Heart left ventricle (tissue), 16 donors: ENCODE data around the gene SEC14L6. TPM values are rescaled to one million over a fixed set of nuclear protein-coding genes. Genes with fewer than 3 reads are reported as not detected.
"Not testable (repeated sequence)": the region's sequence is repeated elsewhere in the genome, so short reads cannot be mapped to it uniquely, and the experiment has no call there.

Experiments
- ATAC-seq, 4 donors: fragments of 200-7000 bp; cut with Tn5 transposase; one replicate each; pipeline ENCODE4 v1.9.1; 2020 to 2022; ENCODE audit warnings: moderate library complexity in 4 of 4, mild to moderate bottlenecking in 3 of 4, moderate number of reproducible peaks in 1 of 4
- DNase-seq, 5 donors: peaks; one replicate each; pipeline ENCODE4 v3.0.0-alpha.2; 2020
- H3K27ac ChIP-seq, 12 donors: fragments of 200-600 bp; sonication (generic) in 4 of 12; one replicate each; pipeline versions ENCODE4 v1.5.0 to v1.8.0; 2016 to 2022; ENCODE audit warnings: mild to moderate bottlenecking in 2 of 12
- H3K27me3 ChIP-seq, 9 donors: fragments of 200-600 bp; sonication (generic) in 2 of 9; one replicate each; pipeline versions ENCODE4 v1.5.1 to v1.8.0; 2016 to 2022; ENCODE audit warnings: mild to moderate bottlenecking in 3 of 9
- H3K36me3 ChIP-seq, 9 donors: fragments of 200-600 bp; sonication (generic) in 2 of 9; one replicate each; pipeline versions ENCODE4 v1.5.0 to v1.8.0; 2018 to 2022; ENCODE audit warnings: mild to moderate bottlenecking in 2 of 9
- H3K4me1 ChIP-seq, 12 donors: fragments of 200-600 bp; sonication (generic) in 4 of 12; one replicate each; pipeline versions ENCODE4 v1.5.0 to v1.8.0; 2016 to 2022; ENCODE audit warnings: mild to moderate bottlenecking in 3 of 12
- H3K4me3 ChIP-seq, 12 donors: fragments of 200-600 bp; sonication (generic) in 4 of 12; one replicate each; pipeline versions ENCODE4 v1.5.0 to v1.8.0; 2017 to 2022; ENCODE audit warnings: mild to moderate bottlenecking in 9 of 12, moderate library complexity in 4 of 12
- H3K9me3 ChIP-seq, 12 donors: fragments of 200-600 bp; sonication (generic) in 4 of 12; one replicate each; pipeline versions ENCODE4 v1.5.0 to v1.8.0; 2016 to 2022; ENCODE audit warnings: mild to moderate bottlenecking in 1 of 12
- CTCF ChIP-seq, 12 donors: fragments of 200-600 bp; sonication (generic) in 4 of 12; IDR thresholded peaks; one replicate each; pipeline versions ENCODE4 v1.5.0 to v1.8.0; 2018 to 2022; ENCODE audit warnings: antibody characterized with exemption in 12 of 12, mild to moderate bottlenecking in 5 of 12
- POLR2A ChIP-seq, 2 donors: fragments of 450-650 bp; IDR thresholded peaks; one replicate each; pipeline ENCODE4 v1.6.1; 2017; ENCODE audit warnings: antibody characterized with exemption in 2 of 2, mild to moderate bottlenecking in 2 of 2, moderate library complexity in 2 of 2
- WGBS, 4 donors: extraction: QIAGEN DNeasy Blood & Tissue Kit in 2 of 4; methylation state at CpG; one replicate each; pipeline versions ENCODE4 v1.1.5 to v1.1.7; 2013 to 2018; 5-methylcytosine and 5-hydroxymethylcytosine counted together
- intact Hi-C, 10 donors: fragments of 100-400 bp; cut with DNase I; formaldehyde crosslinking; loops; one replicate each; pipeline versions ENCODE4 v1.11.1 to v1.14.2; 2022
- polyA plus RNA-seq, 2 donors: library from polyadenylated mRNA; stranded (reverse); fragments of 200-250 nt; gene quantifications; one replicate each; pipeline ENCODE4 v1.2.3, GENCODE V29; 2013
- total RNA-seq, 9 donors: library from RNA; depleted of rRNA in 2 of 9; stranded (reverse); fragments of >200 nt in 2 of 9; fragmentation: NEBNext Ultra II Directional in 3 of 9; extraction: Animal tissue kit (Norgen Biotek cat#: 25700) in 3 of 9; gene quantifications; one replicate each; pipeline versions ENCODE4 v1.1.0 to v1.2.4, GENCODE V29; 2016 to 2023
- donor health status: ischemic (EF 13 %, LVEDD 7.1; RV severe dilation, severe dysfunction).
- donor health status: healthy with polysubstance abuse.
- donor health status: DM: no; HTN: yes; CAD: no.
- donor health status: DM: no; HTN: no; CAD: no.
- donor health status: ischemic (EF 25% LVEDD 6.9; RV normal size, moderate dysfunction).
- donor health status: ischemic (EF 25% LVEDD 5.7; RV mildly dilated, moderate dysfunction).
- donor health status: healthy.
- donor health status: DM: yes; HTN: yes; CAD: no.
- donor health status: ischemic (EF 35%, LVEDD 5.7; RV mildly dilated, moderate dysfunction).
- donor health status: nonischemic (EF 11% LVEDD 7.7; RV severe dilation, severe dysfunction).
- donor health status: DM: yes; HTN: yes; CAD: no.
- donor health status: PGD.
- donor health status: ischemic (EF 29% LVEDD 5.4; RV normal size, mild dysfunction).
- donor health status: nonischemic (EF 23%, LVEDD 6.1; RV moderate dilation, normal function).

SEC14L6 gene
- total and polyA plus RNA-seq, 11 donors = 0.03 to 2.8 (median 0.16) TPM; not detected in 8

- Histone ChIP-seq H3K9me3 (no peaks in the 10 kb centered on the region), H3K27ac (no peak overlapping the region), H3K27me3 (peaks cover 0 to 5% (median 0%) of the 10 kb centered on the region in 9 donors), H3K4me1 (no peaks in the 10 kb centered on the region), H3K4me3 (no peak overlapping the region), H3K36me3 (no peaks in the 10 kb centered on the region)
- TF ChIP-seq POLR2A (IDR thresholded peaks at IDR 0.05) (no peak), CTCF (IDR thresholded peaks at IDR 0.05) (no peak)
- DNase-seq = no peak
- intact Hi-C loops = no loop called here
- no peak for ATAC-seq
- 38 to 80% (median 41%) methylated on average over 1 of the region's 1 CpG for WGBS, 4 donors
Measured at GRCh38 chr22:30552719-30553118, 6.2 kb upstream of the SEC14L6 start.

GRCh38 chr22:30551813-30552212 is 5.3 kb upstream of the SEC14L6 start:
- H3K4me1 ChIP-seq, intact Hi-C loops, H3K9me3 ChIP-seq, H3K27ac ChIP-seq, H3K36me3 ChIP-seq, H3K4me3 ChIP-seq, H3K27me3 ChIP-seq, ATAC-seq: not testable (repeated sequence)
- WGBS, 4 donors = 93 to 97% (median 96%) methylated on average over 3 of the region's 3 CpGs
- peak in 1 of 5 donors; percentile 1 for DNase-seq

- intact Hi-C loops = no loop called here
- ATAC-seq = no peak
- Histone ChIP-seq H3K4me1 (peaks cover 0 to 6% (median 0%) of the 10 kb centered on the region in 12 donors), H3K9me3 (no peaks in the 10 kb centered on the region), H3K27me3 (peaks cover 0 to 34% (median 17%) of the 10 kb centered on the region in 9 donors), H3K27ac (no peak overlapping the region), H3K36me3 (no peaks in the 10 kb centered on the region), H3K4me3 (no peak overlapping the region)
- no peak for TF ChIP-seq CTCF (IDR thresholded peaks at IDR 0.05)
- TF ChIP-seq POLR2A (IDR thresholded peaks at IDR 0.05) = no peak
- WGBS, 4 donors = 68 to 77% (median 73%) methylated on average over 4 of the region's 4 CpGs
- DNase-seq = peak in 1 of 5 donors; percentile 24
Measured at GRCh38 chr22:30547188-30547587, 647 bp upstream of the SEC14L6 start.

- ATAC-seq (no peak), DNase-seq (peak in 1 of 5 donors; percentile 21)
- Histone ChIP-seq H3K9me3 (no peaks in the 10 kb centered on the region), H3K36me3 (no peaks in the 10 kb centered on the region), H3K4me1 (peaks cover 0 to 10% (median 0%) of the 10 kb centered on the region in 12 donors), H3K27me3 (peaks cover 0 to 45% (median 28%) of the 10 kb centered on the region in 9 donors), H3K27ac (no peak overlapping the region), H3K4me3 (peak overlapping the region in 4 of 12 donors; percentile 44 to 53 (median 48))
- TF ChIP-seq POLR2A (IDR thresholded peaks at IDR 0.05) (no peak), CTCF (IDR thresholded peaks at IDR 0.05) (no peak)
- intact Hi-C loops = no loop called here
- WGBS, 4 donors = 80 to 82% (median 82%) methylated on average over 6 to 12 of the region's 12 CpGs
Measured at GRCh38 chr22:30542811-30543188, 3.7 kb downstream of the SEC14L6 start.
